NCI-H2227 treated with DMSO at 0.1 percent for 48 hours (cell line): ENCODE results near the gene AUTS2.
A peak's percentile ranks its signal among the peaks of the same experiment; 100 is the strongest.

Source experiments
- DNase-seq: peaks from one replicate; lab custom pipeline; 2025; lab: John Stamatoyannopoulos, UW

Gene AUTS2

GRCh38 chr7:70383066-70383782 is 784.9 kb downstream of the AUTS2 start:
- DNase-seq, result no peak

GRCh38 chr7:70384024-70384423 is 785.7 kb downstream of the AUTS2 start:
- peak; percentile 63 for DNase-seq

DNA sequence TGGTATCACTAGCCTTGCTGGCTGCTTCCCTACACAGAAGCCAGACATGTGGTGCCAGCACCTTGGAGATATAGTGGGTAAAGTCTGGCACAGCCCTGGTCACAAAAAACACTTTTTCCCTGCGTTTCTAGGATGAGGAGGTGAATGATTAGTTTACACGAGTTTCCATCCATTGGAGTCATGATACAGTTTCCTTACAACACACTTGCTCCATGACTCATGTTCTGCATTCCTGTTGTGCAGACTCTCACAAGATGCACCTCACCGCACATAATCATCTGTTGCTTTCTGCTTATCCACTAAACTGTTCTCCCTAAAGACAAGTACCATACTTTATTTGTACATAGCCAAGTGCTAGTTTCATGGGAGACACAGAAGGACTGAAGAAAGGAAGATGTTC is 786.6 kb downstream of the AUTS2 start:
- no peak for DNase-seq

DNA sequence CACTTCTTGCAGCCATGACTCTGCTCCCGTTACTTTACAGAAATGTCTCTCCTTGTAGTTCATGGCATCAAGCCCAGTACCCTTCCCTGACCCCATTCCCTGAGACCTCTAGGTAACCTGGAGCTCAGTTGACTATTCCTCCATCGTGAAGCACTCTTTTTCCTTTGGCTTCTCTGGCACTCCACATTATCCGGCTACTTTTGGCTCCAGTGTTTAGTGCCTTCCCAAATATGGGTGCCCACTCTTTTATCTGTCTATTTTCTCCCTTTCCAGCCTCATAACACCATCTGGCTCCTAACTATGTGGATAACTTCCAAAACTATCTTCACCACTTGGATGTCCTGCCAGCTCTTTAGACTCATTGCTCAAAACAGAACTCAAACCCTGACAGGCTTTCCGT is 788.9 kb downstream of the AUTS2 start:
- DNase-seq, result no peak

DNA sequence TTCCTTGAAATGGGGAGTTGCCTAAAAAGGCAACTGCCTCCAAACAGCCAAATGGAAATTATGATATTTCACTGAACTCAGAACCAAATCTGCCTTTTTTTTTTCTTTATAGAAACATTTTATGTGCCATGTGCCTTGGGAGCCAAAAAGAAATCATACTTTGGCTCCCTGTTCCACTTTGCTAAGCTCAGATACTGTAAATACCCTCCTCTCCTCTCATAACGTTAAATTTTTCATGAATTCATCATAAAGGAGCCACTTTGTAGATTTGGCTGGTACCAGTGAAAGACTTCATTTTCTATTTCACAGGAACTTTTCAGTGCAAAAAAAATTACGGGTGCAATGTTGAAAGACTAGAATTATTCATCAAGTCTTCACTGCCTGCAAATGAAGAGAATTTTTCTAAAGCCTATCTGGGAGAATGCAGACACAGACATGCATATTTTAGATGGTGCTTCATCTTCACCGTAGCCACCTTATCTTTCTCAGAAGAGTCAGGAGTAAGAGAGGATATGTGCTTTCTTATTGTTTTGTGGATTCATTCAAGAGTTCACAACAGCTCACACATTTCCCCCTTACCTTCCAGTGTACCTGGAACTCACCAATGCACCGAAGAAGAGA is 791.4 kb downstream of the AUTS2 start:
- no peak for DNase-seq

DNA sequence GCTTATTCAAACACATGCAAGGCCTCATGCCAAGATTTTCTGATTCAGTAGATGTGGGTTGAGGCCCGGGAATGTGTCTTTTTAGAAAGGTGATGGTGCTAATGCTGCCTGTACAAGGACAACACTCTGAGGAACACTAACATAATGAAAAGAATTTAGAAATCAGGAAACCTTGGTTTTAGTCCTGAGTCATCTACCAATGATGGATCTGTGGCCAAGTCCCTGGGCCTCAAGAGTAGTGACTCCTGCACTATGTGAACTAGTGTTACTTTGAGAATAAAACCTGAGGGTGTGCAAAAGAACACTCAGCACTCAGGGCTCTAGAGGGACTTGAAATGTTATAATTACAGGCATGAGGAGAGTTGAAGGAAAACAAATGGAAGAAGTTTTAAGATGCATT is 792.0 kb downstream of the AUTS2 start:
- no peak for DNase-seq

- no peak for DNase-seq
Measured at GRCh38 chr7:70392256-70392876, 794.1 kb downstream of the AUTS2 start.

DNA sequence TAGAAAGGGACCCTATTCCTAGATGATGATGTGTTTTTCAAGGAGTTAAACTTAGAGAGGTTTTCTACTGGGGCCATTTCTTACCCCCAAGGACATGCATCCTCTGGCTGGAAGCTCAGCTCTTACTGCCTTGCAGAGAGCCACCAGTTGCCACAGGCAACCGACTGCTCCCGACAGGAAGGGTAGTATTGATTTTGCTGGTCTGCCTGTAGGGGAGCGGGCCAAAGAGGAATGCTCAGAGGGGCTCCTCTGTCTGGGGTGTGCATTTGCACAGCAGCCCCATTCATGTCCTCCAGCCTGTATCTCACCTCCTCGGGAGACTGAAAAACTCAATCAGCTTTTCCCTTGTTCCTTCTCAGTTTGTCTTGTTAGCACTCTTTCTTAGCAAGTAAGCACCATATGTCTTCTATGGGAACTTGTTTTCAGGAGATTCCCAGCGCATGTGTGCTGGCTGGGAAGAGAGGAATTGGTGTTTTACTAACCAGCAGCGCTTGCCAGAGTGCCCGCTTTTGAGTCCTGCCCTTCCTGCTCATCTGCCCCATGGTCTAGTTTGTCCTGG is 794.7 kb downstream of the AUTS2 start:
- no peak for DNase-seq

- no peak for DNase-seq
Measured at GRCh38 chr7:70393956-70394355, 795.7 kb downstream of the AUTS2 start.

- no peak for DNase-seq
Measured at GRCh38 chr7:70400829-70401380, 802.6 kb downstream of the AUTS2 start.

DNA sequence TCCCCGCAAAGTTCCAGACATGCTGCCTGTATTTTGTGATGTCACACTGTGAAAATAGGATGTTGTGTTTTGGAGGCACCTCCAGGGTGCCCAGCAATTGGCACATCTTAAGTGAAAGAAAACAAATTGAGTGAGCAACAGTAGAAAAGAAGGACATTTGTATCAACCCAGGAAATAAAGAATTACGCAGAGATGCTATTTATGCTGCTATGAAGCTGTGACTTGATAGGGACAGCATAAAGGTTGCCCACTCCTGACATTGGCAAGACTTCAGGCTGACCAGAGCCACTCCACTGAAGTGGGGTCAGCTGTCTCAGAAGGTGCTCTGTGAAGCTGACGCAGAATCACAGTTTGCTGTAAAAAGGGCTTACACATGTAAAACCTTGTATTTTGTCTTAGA is 803.8 kb downstream of the AUTS2 start:
- no peak for DNase-seq

DNA sequence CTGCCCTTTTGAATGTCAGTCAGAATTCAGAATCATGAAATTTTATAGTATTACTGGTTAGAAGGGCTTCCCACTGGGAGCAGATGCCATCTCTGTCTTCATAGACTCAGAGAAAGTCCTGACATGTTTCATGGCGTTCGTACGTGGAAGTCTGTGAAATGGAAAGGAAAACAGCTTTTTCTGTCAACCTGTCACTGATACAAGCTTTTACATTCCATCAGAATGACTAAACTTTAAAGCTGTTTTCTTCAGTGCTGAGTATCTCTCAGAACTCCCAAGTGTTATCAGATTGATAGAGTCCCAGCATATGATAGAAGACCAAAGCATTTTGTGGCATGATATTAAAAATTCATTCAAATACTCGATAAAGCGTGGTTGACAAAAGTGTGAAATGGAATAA is 807.0 kb downstream of the AUTS2 start:
- DNase-seq, result no peak

DNA sequence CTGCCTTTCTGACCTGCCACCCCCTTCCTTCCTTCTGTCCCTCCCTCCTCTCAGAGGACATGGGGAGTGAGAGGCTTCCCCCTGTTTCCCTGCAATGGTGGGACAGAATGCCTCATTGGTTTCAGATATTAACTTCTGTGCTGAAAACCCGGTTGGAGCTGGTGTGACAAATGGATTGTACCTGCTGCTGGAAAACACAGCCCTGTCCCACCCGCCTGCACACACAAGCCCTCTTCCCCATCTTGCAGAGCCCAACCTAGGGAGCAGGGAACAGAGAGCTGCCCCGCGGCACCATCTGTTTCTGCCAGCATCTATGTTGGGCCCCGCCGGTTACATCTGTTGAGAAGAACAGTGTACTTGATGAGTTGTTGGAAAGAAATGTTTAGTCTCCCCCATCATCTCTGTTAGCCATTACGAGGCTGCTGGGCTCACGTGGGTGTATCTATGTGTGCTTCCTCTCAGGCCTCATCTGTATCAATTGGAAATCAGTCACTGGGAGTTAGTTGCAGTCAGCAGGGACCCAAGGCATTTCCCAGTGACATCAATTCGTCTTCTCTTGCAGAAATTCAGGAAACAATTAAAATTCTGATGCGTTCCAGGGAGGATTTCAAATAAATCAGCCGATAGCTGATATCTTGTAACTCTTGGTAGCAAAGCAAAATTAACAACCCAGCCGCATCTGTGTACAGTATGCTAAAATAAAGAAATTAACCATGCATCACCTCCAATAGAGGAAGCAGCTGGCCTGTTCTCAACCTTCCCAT is 808.1 kb downstream of the AUTS2 start:
- no peak for DNase-seq

GRCh38 chr7:70406950-70407209 is 808.6 kb downstream of the AUTS2 start:
- no peak for DNase-seq

- no peak for DNase-seq
Measured at GRCh38 chr7:70408477-70408876, 810.2 kb downstream of the AUTS2 start.

GRCh38 chr7:70408891-70409290 is 810.6 kb downstream of the AUTS2 start:
- DNase-seq, result no peak

GRCh38 chr7:70410134-70410750 is 812.0 kb downstream of the AUTS2 start:
- no peak for DNase-seq

- no peak for DNase-seq
Measured at GRCh38 chr7:70414368-70414767, 816.1 kb downstream of the AUTS2 start.

DNA sequence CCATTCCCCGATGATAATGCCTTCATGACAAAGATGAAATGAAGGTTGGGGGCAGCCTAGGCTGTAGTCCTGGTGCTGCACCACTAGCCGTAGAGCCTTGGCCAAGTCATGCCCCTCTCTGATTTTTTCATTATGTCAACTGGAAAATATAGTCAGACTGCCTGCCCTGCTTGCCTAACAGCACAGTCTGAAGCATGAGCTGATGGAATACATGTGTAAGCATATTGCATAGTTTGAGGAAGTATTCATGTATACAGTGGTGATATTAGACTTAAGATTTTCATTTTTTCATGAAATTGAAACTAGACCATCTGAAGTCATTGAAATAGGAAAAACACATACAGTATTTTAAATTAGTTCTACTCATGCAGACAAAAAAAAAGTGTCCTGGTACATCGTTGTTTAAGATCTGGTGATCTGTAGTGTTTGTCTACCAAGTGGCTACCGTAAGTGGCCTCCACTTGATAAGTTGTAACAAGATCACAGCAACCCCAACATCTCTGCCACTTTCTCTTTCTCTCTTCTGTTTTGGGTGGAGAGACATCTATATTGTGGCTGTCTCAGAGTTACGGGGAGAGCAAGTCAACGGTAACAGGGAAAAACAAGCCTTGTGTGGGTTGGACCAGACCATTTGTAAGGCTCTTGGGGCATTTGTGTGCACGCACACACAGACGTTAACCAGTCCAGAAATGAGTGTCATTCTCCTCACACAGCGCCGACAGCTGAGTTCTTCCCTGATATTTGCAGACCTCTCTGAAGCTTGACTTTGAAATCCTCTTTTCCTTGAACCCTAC is 817.1 kb downstream of the AUTS2 start:
- DNase-seq, result no peak

DNA sequence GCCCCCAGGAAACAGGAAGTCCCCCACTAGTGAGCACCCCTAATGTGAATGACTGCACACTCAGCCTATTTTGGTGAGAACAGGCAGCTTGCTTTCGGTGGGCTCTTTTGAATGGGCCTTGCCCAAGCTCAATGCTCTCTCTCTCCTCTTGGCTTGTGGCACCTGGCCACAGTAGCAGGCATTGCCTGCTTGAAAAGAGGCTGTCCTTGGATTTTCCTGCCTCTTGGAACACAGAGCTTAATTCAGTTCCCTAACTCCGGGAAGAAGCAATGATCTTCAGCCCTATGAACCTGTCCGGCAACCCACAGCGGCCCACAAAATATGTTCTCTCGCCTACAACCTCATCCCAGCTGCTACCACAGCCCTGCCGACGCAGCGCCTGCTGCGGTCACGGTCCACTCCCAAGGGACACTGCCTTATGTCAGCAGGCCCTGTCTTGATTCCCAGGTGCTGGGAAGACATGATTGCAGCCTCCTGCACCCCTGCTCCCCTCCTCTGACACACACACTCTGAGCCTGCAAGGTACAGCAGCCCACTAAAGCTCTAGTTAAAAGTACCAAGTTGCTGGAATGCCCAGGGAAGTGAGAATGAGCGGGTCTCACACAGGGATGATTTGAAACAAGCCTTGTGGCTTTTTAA is 818.2 kb downstream of the AUTS2 start:
- no peak for DNase-seq
